Transverse colon (tissue), 4 donors: ENCODE measurements around the gene ADM2. TPM values are rescaled to one million over a fixed set of nuclear protein-coding genes. Genes with fewer than 3 reads are reported as not detected.

ENCODE experiments used
- DNase-seq: peaks from one replicate; pipeline ENCODE4 v3.0.0-alpha.2; 2019
- H3K27ac ChIP-seq, 4 donors: fragments of 200-600 bp; sonication (generic); 2 replicates each; pipeline ENCODE4 v1.5.1; 2016 to 2018; ENCODE audit warnings: inconsistent platforms in 4 of 4
- H3K27me3 ChIP-seq: fragments of 200-600 bp; sonication (generic); 2 replicates; pipeline ENCODE4 v1.5.1; 2017; ENCODE audit warnings: inconsistent platforms
- H3K36me3 ChIP-seq, 4 donors: fragments of 200-600 bp; sonication (generic); 2 replicates each; pipeline ENCODE4 v1.5.1; 2017 to 2019; ENCODE audit warnings: inconsistent platforms in 4 of 4
- H3K4me1 ChIP-seq, 4 donors: fragments of 200-600 bp; sonication (generic); 2 replicates each; pipeline ENCODE4 v1.5.1; 2017 to 2020; ENCODE audit warnings: inconsistent platforms in 4 of 4
- H3K4me3 ChIP-seq, 4 donors: fragments of 200-600 bp; sonication (generic); 1 replicate in 1 of 4; 2 replicates in 3 of 4; pipeline versions ENCODE4 v1.5.1 to v1.6.1; 2017 to 2019; ENCODE audit warnings: inconsistent platforms in 4 of 4
- H3K9me3 ChIP-seq, 2 donors: fragments of 200-600 bp; sonication (generic); 2 replicates each; pipeline ENCODE4 v1.5.1; 2017 to 2019; ENCODE audit warnings: inconsistent platforms in 2 of 2
- EP300 ChIP-seq: sonication (generic); formaldehyde crosslinking; IDR thresholded peaks from one replicate; pipeline ENCODE4 v1.6.1; 2017; ENCODE audit warnings: antibody characterized with exemption, low read depth
- POLR2A ChIP-seq: fragments of 450-650 bp; IDR thresholded peaks from one replicate; pipeline ENCODE4 v1.6.1; 2016; ENCODE audit warnings: antibody characterized with exemption, mild to moderate bottlenecking, moderate library complexity
- POLR2AphosphoS5 ChIP-seq, 3 donors: sonication (generic); formaldehyde crosslinking; IDR thresholded peaks; one replicate each; pipeline ENCODE4 v1.6.1; 2016; ENCODE audit warnings: antibody characterized with exemption in 3 of 3
- WGBS, 2 donors: methylation state at CpG; one replicate each; pipeline ENCODE4 v1.1.5; 2018; ENCODE audit warnings: low coverage in 1 of 2; 5-methylcytosine and 5-hydroxymethylcytosine counted together
- in situ Hi-C, 4 donors: fragments of 200-750 bp; cut with MboI; loops; one replicate each; pipeline versions ENCODE4 v1.15.0 to v1.15.1; 2017; ENCODE audit warnings: low sequenced_read_pairs in 3 of 4, low pct_ligation_motif_present in 1 of 4, low pct_unique_long_range_greater_than_20kb in 1 of 4
- intact Hi-C: fragments of 100-400 bp; cut with DNase I; formaldehyde crosslinking; loops from one replicate; pipeline ENCODE4 v1.15.1; 2023; ENCODE audit warnings: low total_unique reads
- total RNA-seq, 4 donors: library from RNA; depleted of rRNA; stranded (reverse); fragments of >200 nt; gene quantifications; one replicate each; pipeline ENCODE4 v1.1.0, GENCODE V29; 2016
- TF ChIP-seq, protein P1 (sequence below), 5 experiments: fragments of 200-600 bp in 3 of 5; fragments of 450-650 bp in 2 of 5; sonication (generic) in 3 of 5; IDR thresholded peaks; 1 replicate in 2 of 5; 2 replicates in 3 of 5; pipeline ENCODE4 v1.5.1; 2016 to 2017; ENCODE audit warnings: antibody characterized with exemption in 5 of 5, inconsistent platforms in 3 of 5, mild to moderate bottlenecking in 2 of 5, moderate library complexity in 1 of 5

ADM2 gene
- total RNA-seq, 4 donors from 2014 or later = 0.75 to 5.4 (median 1.2) TPM

DNA sequence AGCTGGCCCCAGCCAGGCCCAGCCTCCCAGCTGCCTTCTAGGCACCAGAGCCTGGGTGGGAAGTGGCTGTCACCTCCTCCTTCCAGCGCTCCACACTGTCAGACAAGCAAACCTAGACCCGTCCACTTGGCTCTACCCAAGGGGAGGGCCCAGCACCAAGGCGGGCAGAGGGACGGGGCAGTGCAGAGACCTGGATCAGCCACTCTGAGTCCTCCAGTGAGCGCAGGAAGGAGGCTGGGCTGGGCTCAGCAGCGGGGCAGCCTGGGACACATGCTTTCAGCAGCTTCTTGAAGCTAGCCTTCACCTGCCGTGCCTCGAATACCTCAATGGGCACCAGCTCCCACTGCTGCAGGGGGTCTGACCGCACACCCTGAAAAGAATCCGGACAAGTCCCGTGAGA, 25.3 kb upstream of the ADM2 start:
- WGBS, 2 donors = 80 to 93% methylated on average over 2 to 10 of the region's 11 CpGs
- DNase-seq = no peak
- intact Hi-C loops (no loop called here), in situ Hi-C loops (no loop called here)
- TF ChIP-seq POLR2A (no peak), EP300 (no peak), POLR2AphosphoS5 (IDR thresholded peaks at IDR 0.05) (no peak)
- TF ChIP-seq, protein P1, sequence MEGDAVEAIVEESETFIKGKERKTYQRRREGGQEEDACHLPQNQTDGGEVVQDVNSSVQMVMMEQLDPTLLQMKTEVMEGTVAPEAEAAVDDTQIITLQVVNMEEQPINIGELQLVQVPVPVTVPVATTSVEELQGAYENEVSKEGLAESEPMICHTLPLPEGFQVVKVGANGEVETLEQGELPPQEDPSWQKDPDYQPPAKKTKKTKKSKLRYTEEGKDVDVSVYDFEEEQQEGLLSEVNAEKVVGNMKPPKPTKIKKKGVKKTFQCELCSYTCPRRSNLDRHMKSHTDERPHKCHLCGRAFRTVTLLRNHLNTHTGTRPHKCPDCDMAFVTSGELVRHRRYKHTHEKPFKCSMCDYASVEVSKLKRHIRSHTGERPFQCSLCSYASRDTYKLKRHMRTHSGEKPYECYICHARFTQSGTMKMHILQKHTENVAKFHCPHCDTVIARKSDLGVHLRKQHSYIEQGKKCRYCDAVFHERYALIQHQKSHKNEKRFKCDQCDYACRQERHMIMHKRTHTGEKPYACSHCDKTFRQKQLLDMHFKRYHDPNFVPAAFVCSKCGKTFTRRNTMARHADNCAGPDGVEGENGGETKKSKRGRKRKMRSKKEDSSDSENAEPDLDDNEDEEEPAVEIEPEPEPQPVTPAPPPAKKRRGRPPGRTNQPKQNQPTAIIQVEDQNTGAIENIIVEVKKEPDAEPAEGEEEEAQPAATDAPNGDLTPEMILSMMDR (IDR thresholded peaks at IDR 0.05) = no peak
- no peak overlapping the region for H3K4me3 ChIP-seq
- H3K36me3 ChIP-seq = peaks cover 0 to 48% (median 25%) of the 10 kb centered on the region in 4 donors
- H3K27ac ChIP-seq = no peak overlapping the region
- H3K9me3 ChIP-seq = no peaks in the 10 kb centered on the region
- H3K4me1 ChIP-seq = peaks cover 0 to 2% (median 0%) of the 10 kb centered on the region in 4 donors
- H3K27me3 ChIP-seq = no peaks in the 10 kb centered on the region

DNA sequence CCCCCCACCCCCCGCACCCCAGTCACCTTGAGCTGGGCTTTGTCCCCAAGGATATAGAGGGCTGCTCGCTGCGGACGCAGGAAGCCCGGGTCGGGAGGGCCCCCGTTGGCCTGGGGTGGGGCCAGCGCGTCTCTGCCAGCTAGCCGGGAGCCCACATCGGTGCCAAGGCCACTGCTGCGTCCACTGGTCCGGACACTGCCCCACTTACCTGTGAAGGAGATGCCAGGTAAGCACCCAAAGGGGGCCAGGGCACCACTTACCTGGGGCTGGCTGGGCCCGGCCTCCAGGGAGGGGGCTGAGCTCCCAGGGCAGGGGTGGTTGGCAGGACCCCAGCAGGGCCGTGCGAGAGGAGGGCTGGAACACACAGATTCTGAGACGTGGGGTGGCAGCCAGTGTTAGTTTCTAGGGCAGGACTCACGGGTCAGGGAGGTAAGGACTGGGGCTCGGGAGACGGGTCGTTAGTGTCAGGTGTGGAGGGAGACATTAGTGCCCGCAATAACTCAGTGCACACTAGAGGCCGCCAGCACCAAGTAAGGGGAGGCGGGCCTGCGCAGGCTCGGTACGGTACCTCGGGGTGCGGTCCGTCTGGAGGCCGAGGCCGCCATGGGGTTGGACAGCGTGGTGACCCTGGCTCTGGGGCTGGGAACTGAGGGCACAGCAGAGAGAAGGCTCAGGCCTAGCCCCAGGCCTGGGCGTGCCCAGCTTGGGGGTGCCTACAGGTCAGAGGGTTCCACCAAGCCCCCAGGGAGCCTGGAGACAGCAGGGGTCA, 24.7 kb upstream of the ADM2 start:
- Histone ChIP-seq H3K27me3 (no peaks in the 10 kb centered on the region), H3K4me1 (peaks cover 0 to 6% (median 0%) of the 10 kb centered on the region in 4 donors), H3K36me3 (peaks cover 0 to 54% (median 28%) of the 10 kb centered on the region in 4 donors), H3K9me3 (no peaks in the 10 kb centered on the region), H3K4me3 (no peak overlapping the region), H3K27ac (no peak overlapping the region)
- intact Hi-C loops = no loop called here
- DNase-seq = no peak
- TF ChIP-seq EP300 = no peak
- TF ChIP-seq, protein P1 (IDR thresholded peaks at IDR 0.05) = peak in 1 of 5 experiments; percentile 11
- WGBS, 2 donors = 60 to 84% methylated on average over 2 to 22 of the region's 34 CpGs
- in situ Hi-C loops = no loop called here

DNA sequence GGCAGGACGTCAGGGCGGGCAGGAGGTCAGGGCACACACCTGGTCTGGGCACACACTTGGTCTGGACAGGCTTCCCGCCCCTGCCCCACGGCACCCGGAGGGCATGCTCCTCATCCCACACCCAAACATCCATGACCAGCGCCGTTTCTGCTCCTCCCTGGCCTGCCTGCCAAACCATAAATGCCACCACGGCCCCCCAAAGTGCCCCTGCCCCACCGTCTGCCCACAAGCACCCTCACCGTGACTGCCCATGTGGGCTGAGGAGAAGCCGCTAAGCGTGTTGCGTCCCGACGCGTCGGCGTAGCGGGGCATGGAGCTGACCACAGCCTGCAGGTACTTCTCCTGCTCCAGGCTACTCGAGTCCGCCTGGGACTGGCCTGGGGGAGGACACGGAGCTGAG, 22.3 kb upstream of the ADM2 start:
- no peaks in the 10 kb centered on the region for H3K27me3 ChIP-seq
- 96% methylated on average over 22 of the region's 22 CpGs; no CpG with 5 or more reads in 1 of the 2 donors for WGBS, 2 donors
- H3K36me3 ChIP-seq = peaks cover 0 to 75% (median 40%) of the 10 kb centered on the region in 4 donors
- TF ChIP-seq, protein P1 (IDR thresholded peaks at IDR 0.05) = no peak
- no peak for TF ChIP-seq POLR2A
- TF ChIP-seq EP300 = no peak
- no peak for TF ChIP-seq POLR2AphosphoS5 (IDR thresholded peaks at IDR 0.05)
- intact Hi-C loops (no loop called here), in situ Hi-C loops (no loop called here)
- no peaks in the 10 kb centered on the region for H3K9me3 ChIP-seq
- H3K27ac ChIP-seq = no peak overlapping the region
- no peak overlapping the region for H3K4me3 ChIP-seq
- H3K4me1 ChIP-seq = peaks cover 0 to 6% (median 0%) of the 10 kb centered on the region in 4 donors
- DNase-seq = no peak

DNA sequence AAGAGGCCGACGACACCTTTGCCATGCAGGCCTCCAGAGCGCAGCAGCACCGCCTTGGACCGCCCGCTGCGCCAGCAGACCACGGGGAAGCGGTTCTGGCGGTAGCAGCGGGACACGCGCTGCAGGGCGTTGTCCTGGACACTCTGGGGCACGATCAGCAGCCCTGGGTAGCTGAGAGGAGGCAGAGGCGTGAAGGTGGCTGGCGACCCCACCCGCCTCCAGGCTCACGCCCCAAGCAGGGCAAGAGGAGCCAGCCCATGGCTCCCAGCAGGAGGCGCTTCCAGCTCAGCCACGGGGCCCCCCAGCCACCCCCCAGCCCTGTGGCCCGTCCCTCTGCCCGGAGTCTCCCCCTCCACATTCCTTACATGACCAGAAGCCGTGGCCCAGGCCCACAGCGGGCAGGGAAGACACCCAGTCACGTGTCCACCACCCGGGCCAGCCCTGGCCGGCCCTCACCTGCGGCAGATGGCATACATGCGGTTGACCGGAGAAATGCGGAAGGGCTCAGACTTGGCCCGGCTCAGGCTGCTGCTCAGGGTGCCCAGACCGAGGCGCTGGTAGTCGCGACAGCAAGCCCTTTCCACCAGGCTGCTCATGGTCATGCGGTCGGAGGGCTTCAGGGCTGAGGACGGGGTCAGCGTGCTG, 21.7 kb upstream of the ADM2 start:
- WGBS, 2 donors = 92% methylated on average over 37 of the region's 41 CpGs; no CpG with 5 or more reads in 1 of the 2 donors
- H3K27ac ChIP-seq = no peak overlapping the region

More for the DNA sequence above, 21.7 kb upstream of the ADM2 start:
- H3K36me3 ChIP-seq = peaks cover 0 to 73% (median 40%) of the 10 kb centered on the region in 4 donors
- no peaks in the 10 kb centered on the region for H3K9me3 ChIP-seq
- in situ Hi-C loops (no loop called here), intact Hi-C loops (no loop called here)
- no peak for DNase-seq
- H3K4me1 ChIP-seq = peaks cover 0 to 6% (median 0%) of the 10 kb centered on the region in 4 donors
- H3K27me3 ChIP-seq = no peaks in the 10 kb centered on the region
- no peak for TF ChIP-seq EP300
- TF ChIP-seq, protein P1 (IDR thresholded peaks at IDR 0.05) = no peak
- TF ChIP-seq POLR2AphosphoS5 (IDR thresholded peaks at IDR 0.05) = no peak
- TF ChIP-seq POLR2A = no peak
- no peak overlapping the region for H3K4me3 ChIP-seq
